Neural crest cell (in vitro differentiated cells): ENCODE results near the gene TLE2. TPM values are rescaled to one million over a fixed set of nuclear protein-coding genes. Genes with fewer than 3 reads are reported as not detected.

Source experiments
- DNase-seq: peaks from one replicate; pipeline ENCODE4 v3.0.0; 2021; ENCODE audit warnings: low read depth, mixed read lengths, low spot score
- H3K27ac Mint-ChIP-seq: one replicate; pipeline ENCODE4 v1.8.0; 2021; ENCODE audit warnings: mild to moderate bottlenecking, mixed read lengths; ENCODE audit not compliant: unreplicated experiment
- H3K27me3 Mint-ChIP-seq: 2 replicates; pipeline ENCODE4 v1.8.0; 2021; ENCODE audit warnings: low read depth, mild to moderate bottlenecking, mixed read lengths
- H3K36me3 Mint-ChIP-seq: 2 replicates; pipeline ENCODE4 v1.8.0; 2021; ENCODE audit warnings: low read depth, mild to moderate bottlenecking, mixed read lengths
- H3K4me1 Mint-ChIP-seq: 2 replicates; pipeline ENCODE4 v1.8.0; 2021; ENCODE audit warnings: mixed read lengths
- H3K4me3 Mint-ChIP-seq: one replicate; pipeline ENCODE4 v1.8.0; 2021; ENCODE audit warnings: mild to moderate bottlenecking, mixed read lengths
- H3K9me3 Mint-ChIP-seq: 2 replicates; pipeline ENCODE4 v1.8.0; 2021; ENCODE audit warnings: mixed read lengths
- total RNA-seq: library from RNA; stranded (reverse); gene quantifications from 2 replicates; pipeline ENCODE4 v1.2.1, GENCODE V29; 2021
- TF ChIP-seq, protein P1 (sequence below): fragments of 200-600 bp; sonication (generic); conservative IDR thresholded peaks from 2 replicates; pipeline ENCODE4 v1.5.0; 2021; ENCODE audit warnings: antibody characterized with exemption, mild to moderate bottlenecking

Gene TLE2
- total RNA-seq, 1 donor from 2014 or later = 1.4 TPM

DNA sequence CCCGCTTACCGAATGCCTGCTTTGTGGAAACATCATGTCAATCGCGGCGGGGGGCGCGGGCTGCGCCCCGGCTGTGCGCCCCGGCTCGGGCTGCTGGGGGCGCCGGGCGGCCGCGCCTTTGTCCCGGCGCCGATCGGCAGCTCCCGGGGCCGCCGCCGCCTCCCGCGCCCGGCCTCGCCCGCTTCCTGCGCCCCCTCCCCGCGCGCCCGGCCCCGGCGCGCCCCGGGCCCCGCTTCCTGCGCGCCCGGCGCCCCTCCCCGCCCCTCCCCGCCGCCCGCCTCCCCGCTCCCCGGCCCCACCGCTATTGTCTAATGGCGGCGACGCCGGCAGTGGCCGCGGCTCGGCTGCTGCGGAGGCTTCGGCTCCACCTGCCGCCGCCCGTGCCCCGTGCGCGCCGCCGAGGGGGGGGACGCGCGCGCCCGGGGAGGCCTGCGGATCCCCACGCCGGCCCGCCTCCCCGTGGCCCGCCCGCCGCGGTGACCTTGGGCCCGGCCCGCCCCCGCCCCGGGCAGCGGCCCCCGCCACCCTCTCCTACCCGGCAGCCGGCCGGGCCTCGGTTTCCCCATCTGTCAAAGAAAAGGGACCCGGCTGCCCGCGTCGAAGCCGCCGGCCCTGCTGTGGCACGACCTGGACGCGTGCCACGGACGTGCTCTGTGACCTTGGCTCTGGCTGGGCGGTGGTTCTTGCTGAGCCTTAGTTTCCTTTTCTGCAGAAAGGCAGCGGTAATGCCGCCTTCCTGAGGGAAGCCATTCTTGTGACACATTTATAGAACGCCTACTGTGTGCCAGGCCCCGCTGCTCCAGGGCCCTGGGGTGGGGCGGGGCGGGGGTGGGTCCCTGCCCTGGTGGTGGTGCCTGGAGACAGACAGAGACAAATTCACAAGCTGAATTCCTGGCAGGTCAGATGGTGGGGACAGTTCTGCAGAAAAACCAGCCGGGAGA is 33.4 kb upstream of the TLE2 start, which contains the start of gene TLE5:
Gene TLE5 (minus strand): TSS at position 331 of the 941 bp plus-strand sequence. CDS start 295 bp downstream, at position 36.
- Mint-ChIP-seq H3K36me3 (peaks cover 2% of the 10 kb centered on the region), H3K27me3 (no peaks in the 10 kb centered on the region), H3K9me3 (no peaks in the 10 kb centered on the region), H3K4me1 (peaks cover 14% of the 10 kb centered on the region), H3K4me3 (peak within 1 kb of the TSS; percentile 84), H3K27ac (no peak within 1 kb of the TSS)
- TF ChIP-seq, protein P1, sequence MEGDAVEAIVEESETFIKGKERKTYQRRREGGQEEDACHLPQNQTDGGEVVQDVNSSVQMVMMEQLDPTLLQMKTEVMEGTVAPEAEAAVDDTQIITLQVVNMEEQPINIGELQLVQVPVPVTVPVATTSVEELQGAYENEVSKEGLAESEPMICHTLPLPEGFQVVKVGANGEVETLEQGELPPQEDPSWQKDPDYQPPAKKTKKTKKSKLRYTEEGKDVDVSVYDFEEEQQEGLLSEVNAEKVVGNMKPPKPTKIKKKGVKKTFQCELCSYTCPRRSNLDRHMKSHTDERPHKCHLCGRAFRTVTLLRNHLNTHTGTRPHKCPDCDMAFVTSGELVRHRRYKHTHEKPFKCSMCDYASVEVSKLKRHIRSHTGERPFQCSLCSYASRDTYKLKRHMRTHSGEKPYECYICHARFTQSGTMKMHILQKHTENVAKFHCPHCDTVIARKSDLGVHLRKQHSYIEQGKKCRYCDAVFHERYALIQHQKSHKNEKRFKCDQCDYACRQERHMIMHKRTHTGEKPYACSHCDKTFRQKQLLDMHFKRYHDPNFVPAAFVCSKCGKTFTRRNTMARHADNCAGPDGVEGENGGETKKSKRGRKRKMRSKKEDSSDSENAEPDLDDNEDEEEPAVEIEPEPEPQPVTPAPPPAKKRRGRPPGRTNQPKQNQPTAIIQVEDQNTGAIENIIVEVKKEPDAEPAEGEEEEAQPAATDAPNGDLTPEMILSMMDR = peak; percentile 19
- no peak for DNase-seq

DNA sequence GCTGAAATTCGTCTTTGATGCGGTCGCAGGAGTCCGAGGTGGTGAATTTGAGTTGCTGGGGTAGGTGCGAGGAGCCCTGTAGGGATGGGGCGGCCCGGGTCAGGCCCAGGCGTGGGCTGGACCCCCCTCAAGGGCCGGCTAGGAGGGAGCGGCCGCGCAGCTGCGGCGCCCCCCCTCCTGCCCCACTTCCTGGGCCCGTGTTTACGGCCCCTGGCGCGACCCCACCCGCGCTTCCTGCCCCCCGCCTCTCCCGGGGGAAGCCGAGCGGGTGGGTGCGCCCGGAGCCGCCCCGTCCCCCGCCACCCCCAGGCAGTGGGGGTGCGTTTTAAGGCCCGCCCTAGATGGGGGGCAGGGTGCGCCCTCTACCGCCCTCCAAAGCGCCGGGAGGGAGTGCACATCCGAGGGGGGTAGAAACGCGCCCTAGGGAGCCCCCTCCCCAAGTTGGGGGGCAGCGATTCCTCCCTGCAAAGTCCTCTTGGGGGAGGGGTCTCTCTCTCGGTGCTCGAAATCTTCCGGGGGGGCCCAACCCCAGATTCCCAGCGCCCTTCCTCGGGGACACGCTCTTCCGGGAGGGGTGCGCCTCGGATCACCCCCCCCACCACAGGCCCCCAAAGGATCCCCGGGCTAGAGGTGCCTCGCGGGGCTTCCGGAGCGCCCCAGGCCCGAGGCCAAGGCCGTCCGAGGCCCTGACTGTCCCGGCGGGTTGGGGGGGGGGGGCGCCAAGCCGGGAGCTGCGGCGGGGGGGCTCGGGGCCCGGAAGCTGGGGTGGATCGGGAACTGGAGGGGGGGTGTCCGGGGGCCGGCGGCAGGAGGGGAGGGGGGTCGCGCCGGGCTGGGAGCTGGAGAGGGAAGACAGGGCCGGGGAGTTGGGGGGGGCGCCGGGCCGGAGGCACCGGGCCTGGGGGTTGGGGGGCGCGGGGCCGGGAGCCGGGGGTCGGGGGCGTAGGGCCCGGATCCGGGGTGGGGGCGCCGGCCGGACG is 32.4 kb upstream of the TLE2 start:
- no peak for DNase-seq
- Mint-ChIP-seq H3K36me3 (peaks cover 2% of the 10 kb centered on the region), H3K9me3 (no peaks in the 10 kb centered on the region), H3K27me3 (no peaks in the 10 kb centered on the region), H3K4me1 (peaks cover 14% of the 10 kb centered on the region), H3K4me3 (peak overlapping the region; percentile 92), H3K27ac (no peak overlapping the region)
- TF ChIP-seq, protein P1 = peak; percentile 43

DNA sequence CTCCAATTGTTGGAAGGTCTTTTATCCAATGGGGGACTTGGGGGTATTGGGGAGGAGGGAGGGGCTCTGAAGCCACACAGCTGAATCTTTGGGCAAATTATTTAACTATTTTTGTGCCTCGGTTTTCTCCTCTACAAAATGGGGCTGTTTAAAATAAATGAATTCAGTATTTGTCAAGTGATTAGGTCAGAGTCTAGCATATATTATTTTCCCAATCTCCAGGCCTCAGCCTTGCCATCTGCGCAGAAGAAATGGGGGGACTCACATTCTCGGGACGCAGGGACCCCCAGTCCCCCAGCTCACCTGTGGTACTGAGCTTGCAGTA is 31.7 kb upstream of the TLE2 start:
- Mint-ChIP-seq H3K9me3 (no peaks in the 10 kb centered on the region), H3K36me3 (peaks cover 2% of the 10 kb centered on the region), H3K27ac (no peak overlapping the region), H3K4me3 (peak overlapping the region; percentile 92), H3K4me1 (peaks cover 14% of the 10 kb centered on the region), H3K27me3 (no peaks in the 10 kb centered on the region)
- TF ChIP-seq, protein P1 = no peak
- no peak for DNase-seq

DNA sequence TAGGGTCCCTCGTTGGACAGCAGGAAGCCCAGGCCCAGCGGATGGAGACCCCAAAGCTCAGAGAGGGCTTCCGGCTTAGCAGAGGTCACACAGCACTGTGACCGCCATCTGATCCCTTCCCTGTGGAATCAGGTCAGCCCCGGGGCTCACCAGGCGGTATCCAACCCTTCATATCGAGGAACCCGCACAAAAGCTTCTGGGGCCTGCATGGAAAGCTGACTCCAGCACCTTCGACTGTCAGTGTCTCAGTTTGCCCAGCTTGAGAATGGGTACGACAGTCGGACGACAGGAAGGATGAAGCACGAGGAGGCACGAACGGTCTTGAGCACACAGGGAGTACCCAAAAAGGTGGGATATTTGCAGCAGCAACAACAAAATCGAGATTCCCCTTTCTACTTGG is 30.6 kb upstream of the TLE2 start:
- Mint-ChIP-seq H3K36me3 (peaks cover 5% of the 10 kb centered on the region), H3K27ac (no peak overlapping the region), H3K4me1 (peaks cover 14% of the 10 kb centered on the region), H3K27me3 (no peaks in the 10 kb centered on the region), H3K9me3 (no peaks in the 10 kb centered on the region), H3K4me3 (peak overlapping the region; percentile 54)
- TF ChIP-seq, protein P1 = no peak
- no peak for DNase-seq

DNA sequence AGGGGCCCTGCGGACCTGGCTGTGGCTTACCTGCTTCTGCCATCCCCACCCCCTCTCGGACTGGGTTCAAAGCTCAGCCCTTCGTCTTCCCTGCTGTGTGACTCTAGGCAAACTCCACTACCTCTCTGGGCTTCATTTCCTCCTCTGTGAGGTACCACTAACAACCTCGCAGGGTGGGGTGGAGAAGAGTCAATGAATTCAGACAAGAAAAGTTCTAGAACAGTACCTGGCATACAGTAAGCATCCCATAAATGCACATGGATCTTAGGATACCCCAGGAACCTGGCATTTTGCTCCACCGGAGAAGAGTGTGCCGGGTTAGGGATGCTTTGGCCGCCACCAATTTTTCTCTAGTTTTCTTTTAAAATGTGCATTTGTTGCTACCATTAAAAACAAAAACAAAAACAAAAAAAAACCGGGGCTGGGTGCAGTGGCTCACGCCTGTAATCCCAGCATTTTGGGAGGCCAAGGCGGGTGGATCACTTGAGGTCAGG is 29.8 kb upstream of the TLE2 start:
- TF ChIP-seq, protein P1 = no peak
- DNase-seq = no peak
- Mint-ChIP-seq H3K4me3 (no peak overlapping the region), H3K36me3 (peaks cover 5% of the 10 kb centered on the region), H3K4me1 (peaks cover 14% of the 10 kb centered on the region), H3K9me3 (no peaks in the 10 kb centered on the region), H3K27me3 (no peaks in the 10 kb centered on the region), H3K27ac (no peak overlapping the region)
